Measurements from ENCODE around the gene ABCA2.

DNA sequence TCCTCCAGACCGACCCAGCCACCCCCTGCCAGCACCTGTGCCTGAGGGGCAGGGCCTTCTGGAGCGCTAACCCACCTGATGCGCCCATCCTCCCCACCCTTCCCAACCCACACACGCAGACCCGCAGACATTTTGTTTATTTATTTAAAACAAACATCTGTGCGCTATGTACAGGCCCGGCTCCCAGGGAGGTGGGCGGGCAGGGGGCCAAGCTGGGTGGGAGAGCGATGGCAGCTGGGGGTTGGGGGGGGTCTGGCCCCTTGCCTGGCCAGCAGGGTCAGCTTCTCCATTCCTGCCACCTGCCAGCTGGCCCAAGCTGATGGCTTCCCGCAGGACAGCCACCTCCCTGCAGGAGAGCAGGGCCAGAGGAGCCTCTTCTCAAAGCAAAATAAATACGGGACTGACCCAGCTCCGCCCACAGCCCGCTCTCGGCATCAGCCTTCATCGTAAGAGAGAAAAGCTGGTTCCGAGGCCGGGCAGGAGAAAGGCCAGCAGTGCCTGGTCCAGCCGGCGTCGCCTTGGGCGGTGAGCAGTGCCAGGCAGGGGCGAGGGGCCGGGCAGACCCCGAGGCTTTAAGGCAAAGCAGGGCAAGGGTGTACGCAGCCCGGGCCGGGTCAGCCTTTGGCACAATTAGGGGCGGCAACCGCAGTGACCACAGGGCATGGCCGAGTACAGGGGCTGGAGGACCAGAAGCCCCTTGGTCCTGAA lies 20.8 kb downstream of the ABCA2 start:
- TF ChIP-seq, protein P1, sequence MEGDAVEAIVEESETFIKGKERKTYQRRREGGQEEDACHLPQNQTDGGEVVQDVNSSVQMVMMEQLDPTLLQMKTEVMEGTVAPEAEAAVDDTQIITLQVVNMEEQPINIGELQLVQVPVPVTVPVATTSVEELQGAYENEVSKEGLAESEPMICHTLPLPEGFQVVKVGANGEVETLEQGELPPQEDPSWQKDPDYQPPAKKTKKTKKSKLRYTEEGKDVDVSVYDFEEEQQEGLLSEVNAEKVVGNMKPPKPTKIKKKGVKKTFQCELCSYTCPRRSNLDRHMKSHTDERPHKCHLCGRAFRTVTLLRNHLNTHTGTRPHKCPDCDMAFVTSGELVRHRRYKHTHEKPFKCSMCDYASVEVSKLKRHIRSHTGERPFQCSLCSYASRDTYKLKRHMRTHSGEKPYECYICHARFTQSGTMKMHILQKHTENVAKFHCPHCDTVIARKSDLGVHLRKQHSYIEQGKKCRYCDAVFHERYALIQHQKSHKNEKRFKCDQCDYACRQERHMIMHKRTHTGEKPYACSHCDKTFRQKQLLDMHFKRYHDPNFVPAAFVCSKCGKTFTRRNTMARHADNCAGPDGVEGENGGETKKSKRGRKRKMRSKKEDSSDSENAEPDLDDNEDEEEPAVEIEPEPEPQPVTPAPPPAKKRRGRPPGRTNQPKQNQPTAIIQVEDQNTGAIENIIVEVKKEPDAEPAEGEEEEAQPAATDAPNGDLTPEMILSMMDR (IDR thresholded peaks at IDR 0.05) = no peak
- no peak for TF ChIP-seq POLR2A (IDR thresholded peaks at IDR 0.05)
